Measurements from ENCODE around the gene SPDYE17.
"Not testable (repeated sequence)": the region's sequence is repeated elsewhere in the genome, so short reads cannot be mapped to it uniquely, and the experiment has no call there.

DNA sequence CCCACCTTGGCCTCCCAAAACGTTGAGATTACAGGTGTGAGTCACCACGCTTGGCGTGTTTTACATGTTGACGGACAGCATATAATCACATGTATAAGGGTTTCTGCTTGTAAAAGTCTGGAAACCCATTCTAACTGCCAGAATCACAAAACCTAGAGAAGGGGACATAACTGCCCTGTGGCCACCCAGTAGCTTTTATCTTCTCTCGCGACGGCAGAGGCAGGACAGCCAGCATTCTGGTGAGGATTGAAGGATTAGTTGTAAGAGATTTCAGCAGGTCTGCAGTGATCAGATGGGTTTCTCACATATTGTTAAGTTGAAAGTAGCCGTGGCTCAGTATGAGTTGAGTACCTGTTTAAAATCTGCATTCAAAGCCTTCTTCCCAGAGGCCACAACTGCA lies 59.8 kb downstream of the SPDYE17 start:
- not testable (repeated sequence) for TF ChIP-seq CTCF (IDR thresholded peaks at IDR 0.05; ENCODE audit: low read length); EZH2 (optimal IDR thresholded peaks at IDR 0.05; ENCODE audit: low read depth, low read length)
